Measurements from ENCODE around the gene ASB1. TPM values are rescaled to one million over a fixed set of nuclear protein-coding genes. Genes with fewer than 3 reads are reported as not detected.
A peak's percentile ranks its signal among the peaks of the same experiment; 100 is the strongest.

Gene ASB1
- total and polyA plus RNA-seq, 9 of the 15 experiments (the other 6 are each of a cell fraction or from before 2014, with no cell fraction given) = 6.3 to 37.7 (median 23.9) TPM

- TF ChIP-seq PKNOX1 (IDR thresholded peaks at IDR 0.05) (no peak), REST (IDR thresholded peaks at IDR 0.05; ENCODE audit: borderline replicate concordance) (peak; percentile 69), REST (CRISPR knock-in tag; IDR thresholded peaks at IDR 0.05; ENCODE audit: low read depth) (no peak), DDX20 (tag; IDR thresholded peaks at IDR 0.05; ENCODE audit: low read depth) (no peak), POLR3G (IDR thresholded peaks at IDR 0.05; ENCODE audit: extremely low read depth, insufficient read length, insufficient replicate concordance) (no peak), ARID3A (IDR thresholded peaks at IDR 0.05; ENCODE audit: borderline replicate concordance, low read depth, low read length) (no peak), ZNF518B (CRISPR knock-in tag; IDR thresholded peaks at IDR 0.05) (no peak), MXD1 (CRISPR knock-in tag; IDR thresholded peaks at IDR 0.05; ENCODE audit: borderline replicate concordance, poor library complexity, severe bottlenecking) (no peak)
These were observed 36.2 kb downstream of the ASB1 start (continued) for GRCh38 chr2:238462782-238463396.
